K562 (cell line): Measurements from ENCODE around the gene RAD51D. TPM values are rescaled to one million over a fixed set of nuclear protein-coding genes. Genes with fewer than 3 reads are reported as not detected.

Experiments used
- ARHGAP35 ChIP-seq: fragments of 450-650 bp; IDR thresholded peaks from 2 replicates; pipeline ENCODE4 v1.6.1; 2018; ENCODE audit not compliant: partially characterized antibody
- ARNT ChIP-seq, 2 experiments: fragments of 450-650 bp; IDR thresholded peaks; 2 replicates each; pipeline ENCODE4 v1.6.1; 2016; ENCODE audit warnings: mild to moderate bottlenecking in 1 of 2
- ASH1L ChIP-seq: fragments of 450-650 bp; IDR thresholded peaks from 2 replicates; pipeline ENCODE4 v1.6.1; 2018; ENCODE audit warnings: borderline replicate concordance, mild to moderate bottlenecking, low read depth; ENCODE audit not compliant: partially characterized antibody
- BCL6 ChIP-seq: fragments of 250-450 bp; sonication (Bioruptor Pico); IDR thresholded peaks from 2 replicates; pipeline ENCODE4 v1.4.0; 2020
- EP400 ChIP-seq: fragments of 450-650 bp; IDR thresholded peaks from 2 replicates; pipeline ENCODE4 v1.6.1; 2017; ENCODE audit warnings: antibody characterized with exemption, mild to moderate bottlenecking, moderate library complexity
- FOSL1 ChIP-seq: fragments of 200-800 bp; sonication (Bioruptor generic); conservative IDR thresholded peaks from 2 replicates; pipeline ENCODE4 v1.6.1; 2016; ENCODE audit warnings: missing genetic modification characterization, missing compliant biosample characterization
- HBP1 ChIP-seq: fragments of 450-650 bp; formaldehyde crosslinking; IDR thresholded peaks from 2 replicates; pipeline ENCODE4 v1.4.0; 2022; ENCODE audit warnings: missing genetic modification characterization
- HDAC8 ChIP-seq: fragments of 450-650 bp; IDR thresholded peaks from 2 replicates; pipeline ENCODE4 v1.6.1; 2016; ENCODE audit warnings: mild to moderate bottlenecking, missing genetic modification characterization, moderate library complexity, missing compliant biosample characterization
- HMG20B ChIP-seq: fragments of 250-450 bp; sonication (Bioruptor Pico); IDR thresholded peaks from 2 replicates; pipeline ENCODE4 v1.5.0; 2021; ENCODE audit warnings: mild to moderate bottlenecking
- ILK ChIP-seq: fragments of 450-650 bp; IDR thresholded peaks from 2 replicates; pipeline ENCODE4 v1.6.1; 2016; ENCODE audit warnings: missing genetic modification characterization, low read depth, mild to moderate bottlenecking, missing compliant biosample characterization, moderate library complexity, borderline replicate concordance
- NR2C1 ChIP-seq, 2 experiments: fragments of 450-650 bp; IDR thresholded peaks; 2 replicates each; pipeline ENCODE4 v1.6.1; 2017; ENCODE audit warnings: mild to moderate bottlenecking in 2 of 2, antibody characterized with exemption in 1 of 2, inconsistent platforms in 1 of 2, missing compliant biosample characterization in 1 of 2, missing genetic modification characterization in 1 of 2
- SIN3A ChIP-seq, 2 experiments: fragments of 150-350 bp in 1 of 2; IDR thresholded peaks; 2 replicates each; pipeline ENCODE4 v1.6.1; 2011 to 2016; ENCODE audit warnings: borderline replicate concordance in 2 of 2, low read depth in 2 of 2, low read length in 2 of 2, mild to moderate bottlenecking in 2 of 2, moderate library complexity in 2 of 2; ENCODE audit not compliant: control insufficient read depth in 1 of 2
- THRAP3 ChIP-seq: fragments of 450-650 bp; IDR thresholded peaks from 2 replicates; pipeline ENCODE4 v1.6.1; 2016; ENCODE audit warnings: mild to moderate bottlenecking, inconsistent platforms, borderline replicate concordance
- ZNF592 ChIP-seq: fragments of 450-650 bp; IDR thresholded peaks from 2 replicates; pipeline ENCODE4 v1.6.1; 2017; ENCODE audit warnings: antibody characterized with exemption, mild to moderate bottlenecking
- ZNF696 ChIP-seq: fragments of 250-450 bp; sonication (Bioruptor Pico); conservative IDR thresholded peaks from 2 replicates; pipeline ENCODE4 v1.4.0; 2020; ENCODE audit warnings: mild to moderate bottlenecking, moderate library complexity
- polyA plus RNA-seq, 8 experiments: library from polyadenylated mRNA; depleted of rRNA in 4 of 8; stranded (reverse) in 5 of 8; unstranded in 3 of 8; fragments of >200 nt; fragmentation: Nextera tagmentation in 2 of 8; fragmentation: Illumina TruSeq in 1 of 8; extraction: Ambion mirVana in 2 of 8; extraction: Trizol in 1 of 8; gene quantifications; 2 replicates each; pipeline versions ENCODE4 v1.2.1 to v1.2.3, GENCODE V29; 2011 to 2014; ENCODE audit warnings: inconsistent platforms in 1 of 8, missing spikeins in 1 of 8
- total RNA-seq, 7 experiments: library from RNA; depleted of rRNA in 6 of 7; stranded (reverse); fragments of >200 nt in 6 of 7; fragmentation: Illumina TruSeq in 2 of 7; extraction: Trizol in 2 of 7; gene quantifications; 2 replicates each; pipeline versions ENCODE4 v1.2.1 to v1.2.3, GENCODE V29; 2011 to 2021; ENCODE audit warnings: low replicate concordance in 1 of 7
- TF ChIP-seq, protein P1 (sequence below): fragments of 250-450 bp; sonication (Bioruptor Pico); IDR thresholded peaks from 2 replicates; pipeline ENCODE4 v1.5.0; 2020; ENCODE audit warnings: mild to moderate bottlenecking

The RAD51D gene
- total and polyA plus RNA-seq, 9 of the 15 experiments (the other 6 are each of a cell fraction or from before 2014, with no cell fraction given), result 2.2 to 16.9 (median 8.7) TPM

DNA sequence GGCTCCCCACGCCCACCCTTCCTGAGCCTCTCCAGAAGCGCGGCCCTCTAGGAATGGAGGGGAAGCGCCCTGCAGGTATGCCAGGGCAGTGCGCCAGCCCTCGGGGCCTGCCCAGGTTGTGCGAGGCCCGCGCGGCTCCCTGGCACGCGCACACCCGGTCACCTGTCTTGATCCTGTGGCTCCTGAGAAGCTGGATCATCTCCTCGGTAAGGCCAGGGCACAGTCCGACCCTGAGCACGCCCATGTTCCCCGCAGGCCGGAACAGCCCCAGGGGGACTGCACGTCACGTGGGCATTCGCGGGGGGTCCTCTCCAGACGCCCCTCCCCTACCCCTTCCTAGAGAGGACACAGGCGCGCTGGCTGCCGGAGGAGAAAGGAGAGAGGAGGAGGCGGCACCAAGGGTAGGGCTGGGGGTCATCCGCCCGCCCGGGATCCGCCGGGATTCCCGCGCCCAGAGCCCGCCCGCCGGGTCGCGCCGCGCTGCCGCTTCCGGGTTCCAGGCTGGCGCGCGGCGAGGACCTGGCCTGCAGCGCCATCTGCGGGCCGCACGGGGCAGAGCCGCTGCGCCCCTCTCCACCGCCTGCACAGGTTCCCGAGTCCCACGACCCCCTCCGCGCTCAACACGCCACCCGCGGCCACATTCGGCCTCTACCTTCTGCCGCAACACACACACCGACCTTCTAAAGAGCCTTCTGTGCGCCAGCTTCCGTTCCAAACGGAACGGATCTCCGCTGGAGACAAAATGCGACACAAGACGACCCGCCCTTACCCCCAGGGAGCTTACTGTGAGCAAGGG is at the start of gene RAD51D (continued):
- TF ChIP-seq HBP1 (CRISPR knock-in tag) (no peak), ILK (tag) (no peak), EP400 (peak; percentile 89), FOSL1 (no peak), ASH1L (no peak), BCL6 (no peak), ARNT (IDR thresholded peaks at IDR 0.05) (no peak), ZNF696 (no peak), HDAC8 (no peak), THRAP3 (no peak), ZNF592 (peak; percentile 75), NR2C1 (IDR thresholded peaks at IDR 0.05) (no peak), NR2C1 (tag; IDR thresholded peaks at IDR 0.05) (0 out of 2 replicates have a peak, but pooled peaks have one; percentile 33), ARHGAP35 (no peak), SIN3A (IDR thresholded peaks at IDR 0.05; ENCODE audit: borderline replicate concordance in 2 of 2, control insufficient read depth in 1 of 2, low read depth in 2 of 2, low read length in 2 of 2) (peak; percentile 53 to 79; a peak in 2 of 4 replicates), HMG20B (no peak)
- TF ChIP-seq, protein P1, sequence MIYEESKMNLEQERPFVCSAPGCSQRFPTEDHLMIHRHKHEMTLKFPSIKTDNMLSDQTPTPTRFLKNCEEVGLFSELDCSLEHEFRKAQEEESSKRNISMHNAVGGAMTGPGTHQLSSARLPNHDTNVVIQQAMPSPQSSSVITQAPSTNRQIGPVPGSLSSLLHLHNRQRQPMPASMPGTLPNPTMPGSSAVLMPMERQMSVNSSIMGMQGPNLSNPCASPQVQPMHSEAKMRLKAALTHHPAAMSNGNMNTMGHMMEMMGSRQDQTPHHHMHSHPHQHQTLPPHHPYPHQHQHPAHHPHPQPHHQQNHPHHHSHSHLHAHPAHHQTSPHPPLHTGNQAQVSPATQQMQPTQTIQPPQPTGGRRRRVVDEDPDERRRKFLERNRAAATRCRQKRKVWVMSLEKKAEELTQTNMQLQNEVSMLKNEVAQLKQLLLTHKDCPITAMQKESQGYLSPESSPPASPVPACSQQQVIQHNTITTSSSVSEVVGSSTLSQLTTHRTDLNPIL (CRISPR knock-in tag), result no peak
